HG02973 (cell line): Measurements from ENCODE around the gene RANBP3.
"Not testable (repeated sequence)": the region's sequence is repeated elsewhere in the genome, so short reads cannot be mapped to it uniquely, and the experiment has no call there.

ENCODE experiments used
- ATAC-seq: cut with Tn5 transposase; IDR thresholded peaks from one replicate; pipeline ENCODE4 v1.9.1; 2021; ENCODE audit warnings: moderate library complexity; ENCODE audit not compliant: unreplicated experiment

The RANBP3 gene

DNA sequence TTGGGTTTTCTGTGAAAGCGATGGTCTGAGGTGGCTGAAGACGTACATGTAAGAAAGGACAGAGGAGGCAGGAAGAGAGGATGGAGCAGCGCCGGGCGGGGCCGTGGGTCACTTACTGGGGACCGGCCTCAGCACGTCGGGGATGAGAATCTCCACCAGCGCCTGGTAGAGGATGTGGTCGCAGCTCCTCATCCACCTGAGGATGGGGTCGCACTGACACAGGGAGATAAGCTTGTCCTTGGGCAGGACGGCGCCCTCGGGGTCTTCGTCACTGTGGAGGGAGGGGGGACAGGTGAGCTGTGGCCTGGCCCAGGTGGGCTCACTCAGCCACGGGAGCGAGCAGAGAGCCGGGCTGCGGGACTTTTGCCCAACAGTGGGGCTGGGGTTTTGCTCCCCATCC, 29.0 kb upstream of the RANBP3 start:
- ATAC-seq = no peak

- not testable (repeated sequence) for ATAC-seq
Observed at GRCh38 chr19:6006070-6006446, 28.1 kb upstream of the RANBP3 start.

DNA sequence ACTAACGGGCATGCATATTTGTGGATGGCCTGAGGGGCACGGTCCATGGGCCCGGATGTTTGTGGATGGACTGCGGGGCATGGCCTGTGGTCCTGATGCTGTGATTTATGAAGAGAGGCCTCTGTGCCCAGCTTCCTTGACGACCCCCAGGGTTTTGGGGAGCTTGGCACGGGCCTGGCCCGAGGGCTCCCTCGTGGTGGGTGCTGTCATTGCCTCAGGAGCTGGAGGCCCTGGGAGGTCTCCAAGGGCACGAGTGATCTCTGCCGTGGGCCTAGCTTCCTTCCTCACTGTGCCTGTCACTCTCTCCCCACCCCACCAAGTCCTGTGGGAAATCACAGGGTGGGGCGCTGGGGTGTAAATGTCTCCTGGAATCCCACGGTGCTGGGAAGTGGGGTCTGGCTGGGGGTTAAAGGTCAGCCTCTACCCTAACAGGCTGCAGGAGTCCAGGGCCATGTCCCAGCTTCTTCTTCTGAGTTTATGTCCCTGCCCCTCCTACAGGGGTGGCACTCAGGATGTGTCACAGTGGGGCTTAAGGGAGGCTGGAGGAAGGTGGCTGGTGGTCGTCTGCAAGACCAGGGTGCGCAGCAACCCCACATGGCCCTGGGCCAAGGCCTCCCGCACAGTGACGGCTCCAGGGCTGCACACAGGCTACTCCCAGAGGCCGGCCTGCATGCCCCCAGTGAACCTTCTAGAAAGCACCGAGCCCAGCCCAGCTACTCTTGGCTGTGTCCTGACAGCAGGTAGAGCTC, 27.6 kb upstream of the RANBP3 start:
- no peak for ATAC-seq

GRCh38 chr19:6003976-6004375, 26.0 kb upstream of the RANBP3 start:
- no peak for ATAC-seq

- no peak for ATAC-seq
Observed at GRCh38 chr19:6002591-6002990, 24.7 kb upstream of the RANBP3 start.

- ATAC-seq = no peak
Observed at GRCh38 chr19:6000228-6000847, 22.4 kb upstream of the RANBP3 start.

- ATAC-seq = no peak
Observed at GRCh38 chr19:5999693-6000092, 21.8 kb upstream of the RANBP3 start.

GRCh38 chr19:5997371-5997770, 19.4 kb upstream of the RANBP3 start:
- no peak for ATAC-seq

DNA sequence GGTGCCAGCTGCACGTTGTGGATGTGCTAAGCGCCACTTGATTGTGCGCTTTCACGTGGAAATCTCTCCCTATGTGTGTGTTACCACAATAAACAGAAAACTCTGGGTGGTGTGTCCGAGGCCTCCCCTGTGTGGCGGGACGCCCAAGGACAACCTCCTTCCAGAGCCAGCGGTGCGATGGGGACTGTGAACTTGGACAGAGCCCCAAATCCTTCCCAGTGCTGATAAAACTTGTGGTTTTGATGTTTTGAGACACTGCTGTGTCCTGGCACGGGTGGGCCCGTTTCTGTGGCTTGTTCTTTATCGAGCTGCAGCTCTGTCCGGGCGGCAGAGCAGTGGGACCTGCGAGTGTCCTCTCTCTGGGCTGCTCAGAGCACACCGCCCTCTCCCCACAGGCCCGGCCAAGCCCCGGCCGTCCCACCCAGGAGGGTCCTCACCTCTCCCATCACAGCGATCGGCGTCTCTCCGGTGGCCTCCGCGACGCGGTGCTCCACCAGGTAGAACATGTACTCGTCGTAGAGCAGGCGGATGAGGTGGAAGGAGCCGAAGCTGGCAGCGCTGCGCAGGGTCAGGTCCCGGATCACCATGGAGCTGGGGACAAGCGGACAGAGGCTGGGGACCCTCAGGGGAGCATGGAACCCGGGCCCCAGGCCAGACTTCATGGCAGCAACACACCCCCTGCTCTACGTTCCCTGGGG, 18.8 kb upstream of the RANBP3 start:
- no peak for ATAC-seq

- no peak for ATAC-seq
Observed at GRCh38 chr19:5996102-5996501, 18.2 kb upstream of the RANBP3 start.

DNA sequence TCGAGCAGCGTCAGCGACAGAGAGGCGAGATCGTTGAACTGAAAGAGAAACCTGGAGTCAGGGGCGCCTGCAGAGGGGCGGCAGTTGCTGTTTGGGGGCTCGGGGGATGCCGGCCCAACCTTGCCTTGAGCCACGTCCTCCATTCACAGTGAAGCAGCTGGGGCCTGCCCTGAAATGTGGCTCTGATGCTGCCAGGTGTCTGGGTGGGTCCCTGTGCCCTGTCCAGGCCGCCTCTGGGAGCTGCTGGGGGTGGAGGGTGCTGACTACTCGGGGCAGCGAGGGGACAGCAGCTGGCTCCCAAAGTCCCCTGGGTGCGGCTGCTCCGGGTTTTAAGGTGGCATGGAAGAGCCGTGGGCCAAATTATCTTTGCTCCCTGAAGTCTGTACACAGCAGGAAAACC, 17.7 kb upstream of the RANBP3 start:
- ATAC-seq = no peak

DNA sequence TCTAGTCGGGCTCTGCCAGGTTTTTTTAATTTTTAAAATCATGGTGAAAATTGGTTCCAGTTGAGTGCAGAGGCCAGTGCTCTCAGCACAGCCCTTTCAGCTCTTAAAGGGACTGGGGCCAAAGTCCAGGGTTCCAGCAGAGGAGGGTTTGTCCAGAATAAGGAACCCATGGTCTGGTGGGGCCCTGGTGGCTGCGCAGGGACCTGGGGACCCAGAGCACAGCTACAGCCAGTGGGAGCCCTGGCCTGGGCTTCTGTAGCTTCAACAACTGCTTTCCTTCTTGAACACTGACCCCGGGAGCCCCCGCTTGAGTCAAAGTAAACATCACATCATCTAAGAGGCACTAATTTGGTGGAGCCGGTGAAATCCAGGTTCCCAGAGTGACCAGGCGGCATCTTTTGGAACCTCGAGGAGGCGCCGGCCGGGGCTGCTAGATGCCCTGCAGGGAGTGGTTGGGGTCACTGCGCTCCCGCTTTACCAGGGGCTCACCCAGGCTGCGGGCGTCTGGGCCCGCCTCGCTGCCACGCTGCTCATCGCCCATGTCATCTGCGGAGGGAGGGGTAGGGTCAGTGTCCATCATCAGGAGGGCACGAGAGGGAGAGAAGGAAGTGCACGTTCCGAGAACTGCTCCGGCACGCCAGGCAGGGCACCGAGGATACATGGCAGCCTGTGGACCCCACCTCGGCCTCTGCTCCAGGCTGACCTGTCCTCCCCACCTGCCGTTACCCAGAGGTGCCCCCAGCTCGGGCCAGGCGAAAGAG, 16.6 kb upstream of the RANBP3 start:
- no peak for ATAC-seq

GRCh38 chr19:5993648-5994358, 15.9 kb upstream of the RANBP3 start:
- ATAC-seq = no peak

DNA sequence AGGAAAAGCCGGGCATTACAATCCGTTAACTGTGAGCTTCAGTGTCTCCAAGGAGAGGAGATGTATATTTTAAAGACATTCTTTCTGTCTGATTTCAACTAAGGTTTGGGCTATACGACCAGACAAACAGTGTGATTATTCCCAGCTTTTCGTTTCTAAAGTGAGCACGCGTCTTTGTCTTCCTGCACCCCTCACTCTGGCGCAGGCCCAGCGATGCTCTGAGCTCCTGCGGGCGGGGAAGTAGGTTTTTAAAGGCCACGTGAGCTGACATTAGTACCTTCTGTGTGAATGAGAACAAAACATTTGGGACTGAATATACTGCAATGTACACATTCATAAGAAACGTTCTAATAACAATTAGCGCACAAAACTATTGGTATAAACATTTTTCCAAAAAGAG, 15.3 kb upstream of the RANBP3 start:
- no peak for ATAC-seq

- no peak for ATAC-seq
Observed at GRCh38 chr19:5992756-5993155, 14.8 kb upstream of the RANBP3 start.

GRCh38 chr19:5991244-5991838, 13.4 kb upstream of the RANBP3 start:
- no peak for ATAC-seq

DNA sequence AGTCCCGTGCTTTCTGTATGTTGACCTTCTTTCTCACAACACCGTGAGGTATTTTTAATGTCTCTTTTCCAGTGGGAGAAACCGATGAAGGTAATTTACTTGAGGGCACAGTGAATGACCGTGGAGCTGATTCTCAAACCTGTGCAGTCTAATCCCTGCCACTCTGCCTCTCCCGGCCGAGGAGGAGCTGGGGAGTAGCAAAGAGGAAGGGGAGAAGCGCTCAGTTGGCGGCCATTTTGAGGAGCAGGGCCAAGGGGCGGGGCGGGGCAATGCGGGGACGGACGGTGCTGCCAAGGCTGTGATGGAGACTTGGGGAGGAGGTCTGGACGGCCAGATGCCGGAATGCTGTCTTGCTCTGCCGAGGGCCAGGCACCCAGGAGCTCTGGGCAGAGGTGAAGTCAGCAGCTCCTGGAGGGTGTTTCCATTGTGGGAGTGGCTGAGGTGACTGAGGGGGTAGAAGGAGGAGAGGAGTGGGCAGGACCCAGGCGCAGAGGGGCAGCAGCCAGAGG, 12.4 kb upstream of the RANBP3 start:
- no peak for ATAC-seq

DNA sequence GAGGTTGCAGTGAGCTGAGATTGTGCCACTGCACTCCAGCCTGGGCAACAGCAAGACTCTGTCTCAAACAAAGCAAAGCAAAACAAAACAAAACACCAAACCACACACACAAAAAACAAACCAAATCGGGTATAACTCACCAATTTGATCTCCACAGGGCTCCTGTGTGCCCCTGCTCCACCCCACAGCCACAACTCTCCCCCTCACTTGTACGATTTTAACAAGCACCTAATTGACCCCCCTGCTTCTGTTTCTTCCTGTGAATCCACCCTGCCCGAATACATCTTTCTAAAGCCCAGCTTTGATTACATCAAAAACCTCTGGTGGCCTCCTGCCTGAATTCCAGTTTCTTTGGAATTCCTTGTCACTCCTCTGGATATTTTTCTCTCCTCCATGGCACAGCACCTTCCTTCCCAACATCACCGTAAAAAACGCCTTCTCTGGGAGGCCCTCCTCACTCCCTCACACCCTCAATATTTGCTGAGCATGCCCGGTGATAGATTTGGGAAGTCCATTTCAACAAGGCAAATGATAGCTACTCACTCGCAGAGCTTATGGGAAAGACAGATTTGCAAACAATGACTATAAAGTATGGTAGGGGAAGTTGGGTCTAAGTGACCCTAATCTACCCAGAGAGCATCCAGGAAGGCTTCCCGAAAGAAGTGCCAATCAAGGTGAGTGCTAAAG, 11.6 kb upstream of the RANBP3 start:
- ATAC-seq = no peak

DNA sequence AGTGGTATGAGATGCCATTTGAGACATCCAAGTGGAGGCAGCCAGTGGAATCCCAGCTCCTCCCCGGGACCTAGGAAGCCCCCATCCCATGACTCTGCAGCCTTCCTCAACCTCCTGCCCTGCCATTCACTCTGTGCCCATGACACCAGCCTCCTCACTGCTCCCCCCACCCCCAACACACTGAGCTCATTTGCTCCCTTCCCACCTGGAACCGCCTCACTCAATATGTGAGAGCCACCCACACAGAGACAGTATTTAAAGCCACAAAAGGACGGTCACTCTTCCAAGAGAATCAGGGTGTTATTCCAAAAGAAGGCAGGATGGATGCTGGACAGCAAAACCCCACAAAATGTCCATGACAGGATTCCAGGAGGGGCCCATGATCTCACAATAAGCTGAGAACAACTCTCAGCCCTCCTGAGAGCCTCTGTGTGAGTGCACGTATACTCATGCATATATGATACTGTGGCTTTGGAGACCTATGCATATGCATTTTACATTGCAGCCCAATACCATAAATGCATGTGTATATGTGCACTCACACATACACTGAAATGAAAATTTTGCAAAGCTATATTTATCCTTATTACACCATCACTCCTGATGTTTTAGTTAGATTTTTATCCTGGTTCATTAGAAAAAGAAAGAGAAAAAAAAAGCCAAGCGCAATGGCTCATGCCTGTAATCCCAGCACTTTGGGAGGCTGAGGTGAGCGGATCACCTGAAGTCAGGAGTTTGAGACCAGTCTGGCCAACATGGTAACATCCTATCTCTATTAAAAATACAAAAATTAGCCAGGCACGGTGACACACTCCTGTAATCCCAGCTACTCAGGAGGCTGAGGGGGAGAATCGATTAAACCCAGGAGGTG, 10.8 kb upstream of the RANBP3 start:
- no peak for ATAC-seq
